VCaP (cell line): ENCODE results near the gene PTPN3.
A peak's percentile ranks its signal among the peaks of the same experiment; 100 is the strongest.

Experiments
- H3K27ac ChIP-seq: fragments of 450-650 bp; 2 replicates; pipeline ENCODE4 v1.5.1; 2017
- TF ChIP-seq, protein P1 (sequence below): fragments of 450-650 bp; conservative IDR thresholded peaks from 2 replicates; pipeline ENCODE4 v1.5.1; 2017; ENCODE audit warnings: mild to moderate bottlenecking, moderate library complexity

The PTPN3 gene

DNA sequence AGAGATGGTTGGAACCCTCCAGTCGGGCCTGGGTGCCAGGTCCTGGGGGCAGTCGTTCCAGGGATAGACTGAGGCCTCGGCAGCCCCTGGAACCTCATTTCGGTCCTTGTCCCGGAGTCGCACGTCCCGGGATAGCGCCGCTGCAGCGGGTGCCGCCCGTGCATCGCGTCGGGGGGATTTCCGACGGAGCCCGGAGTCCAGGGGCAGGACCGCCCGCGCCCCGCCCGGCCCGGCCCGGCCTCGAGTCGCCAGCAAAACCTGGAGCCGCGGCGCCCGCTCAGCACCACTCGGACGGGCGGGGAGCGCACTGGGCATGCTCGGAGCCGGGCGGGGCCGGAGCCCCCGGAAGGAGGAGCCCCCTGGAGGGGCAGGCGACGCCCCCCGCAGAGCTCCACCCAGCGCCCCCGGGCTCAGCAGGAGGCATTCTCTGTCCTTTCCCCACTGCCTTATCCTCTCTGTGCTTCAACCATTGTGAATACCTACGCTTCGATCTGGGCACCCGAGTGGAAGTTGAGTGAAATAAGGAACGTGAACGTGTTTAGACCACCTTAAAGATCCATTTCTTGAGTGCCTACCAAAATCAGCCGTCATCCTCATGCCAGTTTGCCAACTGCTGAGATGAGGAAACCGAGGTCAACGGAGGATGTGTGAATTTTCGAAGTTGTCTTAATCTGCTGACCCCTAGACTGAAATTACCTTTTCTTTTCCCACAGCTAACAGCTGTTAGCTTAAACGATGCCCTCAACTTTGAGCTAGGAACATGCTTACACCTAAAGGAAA lies 1.7 kb upstream of the PTPN3 start:
- TF ChIP-seq, protein P1, sequence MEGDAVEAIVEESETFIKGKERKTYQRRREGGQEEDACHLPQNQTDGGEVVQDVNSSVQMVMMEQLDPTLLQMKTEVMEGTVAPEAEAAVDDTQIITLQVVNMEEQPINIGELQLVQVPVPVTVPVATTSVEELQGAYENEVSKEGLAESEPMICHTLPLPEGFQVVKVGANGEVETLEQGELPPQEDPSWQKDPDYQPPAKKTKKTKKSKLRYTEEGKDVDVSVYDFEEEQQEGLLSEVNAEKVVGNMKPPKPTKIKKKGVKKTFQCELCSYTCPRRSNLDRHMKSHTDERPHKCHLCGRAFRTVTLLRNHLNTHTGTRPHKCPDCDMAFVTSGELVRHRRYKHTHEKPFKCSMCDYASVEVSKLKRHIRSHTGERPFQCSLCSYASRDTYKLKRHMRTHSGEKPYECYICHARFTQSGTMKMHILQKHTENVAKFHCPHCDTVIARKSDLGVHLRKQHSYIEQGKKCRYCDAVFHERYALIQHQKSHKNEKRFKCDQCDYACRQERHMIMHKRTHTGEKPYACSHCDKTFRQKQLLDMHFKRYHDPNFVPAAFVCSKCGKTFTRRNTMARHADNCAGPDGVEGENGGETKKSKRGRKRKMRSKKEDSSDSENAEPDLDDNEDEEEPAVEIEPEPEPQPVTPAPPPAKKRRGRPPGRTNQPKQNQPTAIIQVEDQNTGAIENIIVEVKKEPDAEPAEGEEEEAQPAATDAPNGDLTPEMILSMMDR, result no peak
- H3K27ac ChIP-seq, result peak overlapping the region; percentile 97

DNA sequence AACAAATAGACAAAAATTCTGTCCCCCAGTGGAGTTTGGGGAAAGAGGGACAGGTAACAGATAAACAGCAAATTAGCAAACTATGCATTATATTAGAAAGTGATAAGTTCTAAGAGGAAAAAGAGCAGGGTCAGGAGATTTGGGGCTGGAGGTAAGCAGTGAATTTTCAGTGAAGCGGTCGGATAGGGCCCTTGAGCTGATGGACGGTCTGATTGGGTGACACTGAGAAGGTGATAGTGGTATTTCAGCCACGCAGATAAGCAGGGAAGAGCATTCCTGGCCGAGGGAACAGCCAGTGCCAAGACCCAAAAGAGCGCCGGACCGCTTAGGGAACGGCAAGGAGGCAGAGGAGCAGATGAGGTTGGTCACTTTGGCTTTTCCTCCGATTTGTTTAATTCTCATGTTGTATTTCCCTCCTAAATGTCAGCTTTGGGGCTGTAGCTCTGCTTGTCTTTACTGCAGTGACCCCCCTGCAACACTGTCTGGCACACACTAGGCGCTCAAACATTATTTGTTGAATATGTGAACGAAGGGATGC lies 1.1 kb upstream of the PTPN3 start:
- TF ChIP-seq, protein P1, result no peak
- peak overlapping the region; percentile 97 for H3K27ac ChIP-seq

DNA sequence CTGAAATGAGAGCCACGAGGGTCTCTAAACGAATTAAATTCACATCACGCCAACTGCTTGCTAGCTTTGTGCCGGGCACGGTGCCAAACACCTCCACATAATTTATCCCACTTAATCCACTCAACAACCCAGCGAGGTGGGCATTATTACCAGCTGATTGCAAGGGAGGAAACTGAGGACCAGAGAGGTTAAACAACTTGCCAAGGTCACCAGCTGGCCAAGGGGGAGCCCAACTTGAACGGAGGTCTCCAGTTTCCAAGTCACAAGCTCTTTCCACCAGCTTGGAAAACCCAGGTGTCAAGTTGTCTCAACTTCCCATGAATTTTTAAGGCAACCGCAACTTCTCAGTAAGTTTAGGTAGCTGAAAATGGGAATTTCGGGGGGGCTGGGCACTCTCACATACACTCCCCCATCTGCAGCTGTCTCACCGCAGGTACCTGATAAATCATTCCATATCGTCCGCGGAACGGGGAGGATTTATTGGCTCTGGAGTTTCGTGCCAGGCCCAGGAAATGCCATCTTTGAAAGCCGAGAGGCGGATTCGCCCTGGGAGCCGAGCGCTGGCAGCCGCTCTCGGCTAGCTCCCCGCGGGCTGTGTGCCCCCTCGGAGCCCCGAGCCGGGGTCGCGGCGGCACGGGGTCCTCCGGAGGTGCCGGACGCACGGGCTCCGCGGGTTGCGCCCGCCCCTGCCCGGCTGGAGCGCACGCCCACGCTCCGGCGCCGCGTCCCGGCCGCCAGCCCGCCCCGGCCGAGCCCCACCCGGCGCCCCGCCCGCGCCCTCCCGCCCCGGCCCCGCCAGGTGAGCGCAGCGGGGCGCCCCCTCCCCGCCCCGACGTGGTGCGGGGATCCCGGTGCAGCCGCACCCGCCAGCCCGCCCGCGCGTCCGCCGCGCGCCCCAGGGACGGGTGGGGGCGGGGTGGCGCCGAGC lies 617 bp downstream of the PTPN3 start:
- peak overlapping the region; percentile 97 for H3K27ac ChIP-seq
- TF ChIP-seq, protein P1, result no peak

DNA sequence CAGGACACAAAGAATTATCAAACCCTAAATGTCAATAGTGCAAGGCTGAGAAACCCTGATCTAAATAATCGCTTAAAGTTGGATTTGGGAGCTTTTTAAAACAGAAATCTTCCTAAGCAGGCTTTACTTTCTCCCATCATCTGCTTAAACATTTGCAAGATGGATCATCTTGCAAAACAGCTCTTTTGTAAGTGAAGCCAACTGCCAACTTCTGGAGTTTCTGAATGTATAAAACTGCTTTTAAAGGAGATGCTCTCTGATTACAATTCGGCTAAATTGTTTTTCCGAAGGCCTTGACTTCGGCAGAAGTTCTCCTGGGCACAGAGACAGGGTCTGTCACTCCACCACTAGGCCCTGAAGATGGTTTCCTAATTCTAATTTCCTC lies 1.3 kb downstream of the PTPN3 start:
- TF ChIP-seq, protein P1, result no peak
- peak overlapping the region; percentile 97 for H3K27ac ChIP-seq

DNA sequence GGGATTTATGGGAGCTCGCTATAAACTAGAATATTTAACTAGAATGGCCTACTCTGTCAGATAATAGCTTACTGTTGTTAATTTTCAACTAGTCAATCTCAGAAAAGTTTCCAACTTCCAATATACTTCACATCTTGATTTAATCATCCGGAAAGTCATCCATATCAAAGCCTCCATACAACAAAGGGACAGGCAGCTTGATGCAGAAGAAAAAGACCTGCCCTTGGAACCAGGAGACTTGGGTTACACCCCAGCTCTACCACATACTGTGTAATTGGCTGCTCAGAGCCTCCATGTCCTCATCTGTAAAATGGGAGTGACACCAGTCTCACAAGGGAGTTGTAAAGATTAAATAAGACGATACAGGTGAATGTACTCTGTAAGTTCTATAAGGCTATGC lies 1.9 kb downstream of the PTPN3 start:
- H3K27ac ChIP-seq, result peak overlapping the region; percentile 97
- TF ChIP-seq, protein P1, result no peak

DNA sequence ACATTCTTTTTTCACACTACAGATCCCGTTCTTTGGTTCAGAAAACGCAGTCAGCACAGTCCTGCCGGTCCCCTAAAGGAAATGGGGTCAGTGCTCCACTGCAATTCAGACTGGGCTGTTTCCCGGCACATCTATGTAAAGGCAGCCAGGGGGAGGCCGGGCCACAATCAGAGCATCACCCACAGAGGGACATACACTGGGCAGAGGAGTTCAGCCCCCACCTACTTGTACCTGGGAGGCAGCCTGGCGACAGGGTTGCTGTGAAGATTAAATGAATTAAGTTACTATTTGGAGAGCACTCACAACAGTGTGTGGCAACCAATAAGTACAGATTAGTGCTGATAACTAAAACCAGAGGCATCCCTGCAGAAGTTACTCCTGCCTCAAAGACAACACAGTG lies 4.5 kb downstream of the PTPN3 start:
- TF ChIP-seq, protein P1, result no peak
- peak overlapping the region; percentile 15; the same call in 1 of the 2 replicates for H3K27ac ChIP-seq

DNA sequence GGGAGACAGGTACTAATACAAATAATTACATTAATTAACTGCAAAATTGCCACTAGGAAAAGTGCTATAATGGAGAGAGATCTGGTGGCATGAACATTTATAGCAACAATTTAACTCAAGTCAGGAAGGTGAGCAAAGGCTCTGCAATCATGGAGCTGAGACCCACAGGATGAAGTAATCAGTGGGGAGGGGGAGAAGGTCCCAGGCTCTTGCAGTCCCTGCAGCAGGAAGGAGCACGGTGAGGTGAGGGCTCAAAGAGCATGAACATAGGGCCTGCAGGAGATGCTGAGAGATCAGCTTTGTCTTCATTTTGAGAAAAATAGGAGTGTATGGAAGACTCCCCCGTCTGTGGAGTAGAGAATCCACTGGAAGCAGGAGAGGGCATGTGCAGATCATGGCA lies 6.5 kb downstream of the PTPN3 start:
- TF ChIP-seq, protein P1, result no peak
- peak overlapping the region; percentile 9; the same call in 1 of the 2 replicates for H3K27ac ChIP-seq
